Left cardiac atrium (tissue), 4 donors: Measurements from ENCODE around the gene KCNIP4. TPM values are rescaled to one million over a fixed set of nuclear protein-coding genes. Genes with fewer than 3 reads are reported as not detected.

Source experiments
- ATAC-seq, 2 donors: fragments of 200-7000 bp; cut with Tn5 transposase; one replicate each; pipeline ENCODE4 v1.9.1; 2020; ENCODE audit warnings: mild to moderate bottlenecking in 2 of 2, moderate library complexity in 2 of 2
- DNase-seq: peaks from one replicate; pipeline ENCODE4 v3.0.0-alpha.2; 2020
- intact Hi-C, 2 donors: fragments of 100-400 bp; cut with DNase I; formaldehyde crosslinking; loops; one replicate each; pipeline versions ENCODE4 v1.14.1 to v1.15.1; 2022 to 2023
- microRNA-seq, 2 donors: library from miRNA; unstranded; fragments of <30 nt; microRNA quantifications; one replicate each; pipeline ENCODE4 v1.2.0, GENCODE V29; 2020
- total RNA-seq, 2 donors: library from RNA; stranded (reverse); fragmentation: NEBNext Ultra II Directional; extraction: Animal tissue kit (Norgen Biotek cat#: 25700); gene quantifications; one replicate each; pipeline ENCODE4 v1.2.1, GENCODE V29; 2021
- donor health status: DM: no; HTN: yes; CAD: no.
- donor health status: DM: no; HTN: yes; CAD: no; lungs with severe emphysema.
- donor health status: DM: yes; HTN: yes; CAD: no.
- donor health status: Dilated cardiomyopathy.

Gene KCNIP4
- total RNA-seq, 2 donors from 2014 or later = not detected

DNA sequence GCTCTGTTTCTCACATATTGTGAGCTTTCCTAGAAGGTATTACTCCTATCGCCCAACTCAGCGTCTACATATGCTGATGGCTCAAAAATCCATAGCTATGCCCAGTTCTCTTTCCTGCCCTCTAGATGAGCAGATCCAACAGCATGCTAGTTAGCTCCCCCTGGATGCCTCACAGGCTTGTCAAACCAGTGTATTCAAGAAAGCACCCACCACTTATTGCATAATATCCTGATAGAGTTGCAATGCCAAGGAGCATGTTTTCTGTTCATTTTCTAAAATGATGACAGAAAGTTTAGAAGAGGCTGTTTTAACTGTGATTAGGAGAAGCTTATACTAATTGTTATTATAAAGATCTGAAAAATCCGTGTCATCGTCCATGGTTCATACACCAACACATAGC is 1250.2 kb downstream of the KCNIP4 start:
- intact Hi-C loops = no loop called here
- ATAC-seq (no peak), DNase-seq (no peak)

DNA sequence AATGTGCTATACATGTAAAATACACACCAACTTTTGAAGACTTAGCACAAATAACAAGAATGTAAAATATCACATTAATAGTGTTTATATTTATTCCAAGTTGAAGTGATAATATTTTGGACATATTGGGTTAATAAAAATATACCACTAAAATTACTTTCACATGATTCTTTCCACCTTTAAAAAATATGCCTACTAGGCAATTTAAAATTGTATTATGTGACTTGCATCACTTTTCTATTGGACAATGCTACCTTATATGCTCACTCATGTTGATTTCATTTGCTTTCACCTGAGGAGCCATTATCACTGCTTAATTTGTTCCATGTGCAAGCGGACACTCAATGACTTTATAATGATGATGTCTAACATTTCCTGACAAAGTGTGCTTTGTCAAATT is 1251.8 kb downstream of the KCNIP4 start:
- ATAC-seq (no peak), DNase-seq (no peak)
- intact Hi-C loops = no loop called here

DNA sequence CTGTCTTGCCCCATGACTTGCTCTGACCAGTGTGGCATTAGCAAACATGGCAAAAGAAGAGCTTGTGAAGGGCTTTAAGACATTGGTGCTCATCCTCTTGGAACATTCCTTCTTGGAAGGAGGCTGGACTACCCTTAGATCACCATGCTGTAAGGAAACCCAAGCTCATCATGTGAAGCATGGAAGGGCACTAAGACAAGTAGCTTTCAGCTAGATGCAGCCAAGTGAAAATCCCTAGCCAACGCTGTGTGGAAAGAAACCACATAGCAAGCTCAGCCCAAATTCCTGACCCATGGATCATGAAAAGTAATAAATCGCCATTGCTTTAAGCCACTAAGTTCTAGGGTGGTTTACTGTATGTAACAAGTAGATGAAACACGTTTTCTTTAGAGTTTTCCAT is 1260.7 kb downstream of the KCNIP4 start:
- intact Hi-C loops = loop anchor here in 1 of 2 donors (10.0 kb wide), 2 partner anchors 1463 to 2003 kb away; no protein-coding TSS in a partner anchor
- DNase-seq (no peak), ATAC-seq (no peak)

DNA sequence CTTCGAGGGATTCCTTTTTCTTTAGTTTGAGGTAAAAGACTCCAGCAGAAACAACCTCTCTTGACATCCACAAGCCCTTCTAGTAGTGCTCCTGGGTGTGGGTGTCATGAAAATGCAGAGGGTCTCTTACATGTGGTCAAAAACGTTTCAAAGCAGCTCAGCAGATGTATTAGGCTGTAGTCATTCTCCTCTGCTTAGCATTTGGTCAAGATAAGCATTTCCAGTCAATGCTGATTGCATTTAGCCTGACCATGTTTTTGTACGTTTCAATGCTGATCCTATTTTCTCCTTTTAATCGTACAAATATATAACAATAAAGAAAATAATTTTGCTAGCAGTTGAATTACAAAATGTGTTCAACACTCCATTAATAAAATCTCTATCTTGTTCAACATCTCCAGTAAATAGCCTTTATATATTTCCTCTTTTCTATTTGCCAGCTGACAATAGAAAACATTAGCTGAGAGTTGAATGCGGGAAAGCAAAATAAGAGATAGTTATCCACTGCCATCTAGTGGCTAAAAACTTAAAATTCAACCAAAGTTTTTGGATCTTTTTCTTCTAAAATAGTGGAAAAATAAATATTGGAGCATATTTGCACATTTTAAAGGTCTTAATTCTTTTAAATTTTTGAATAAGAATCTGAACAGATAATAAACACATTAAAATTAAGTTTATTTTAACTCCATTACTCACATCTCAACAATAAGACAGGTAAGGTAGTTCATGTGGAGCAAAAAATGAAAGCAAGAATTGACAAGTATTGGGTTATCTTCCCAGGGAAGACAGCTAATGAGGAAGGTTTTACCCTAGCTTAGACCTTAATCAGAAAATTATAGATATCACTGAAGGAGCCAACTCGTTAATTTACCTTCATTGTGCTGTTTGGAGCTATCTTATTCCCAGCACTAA is 1263.5 kb downstream of the KCNIP4 start:
- intact Hi-C loops = loop anchor here in 1 of 2 donors (2.0 to 10.0 kb wide), 3 partner anchors 264 to 2000 kb away; no protein-coding TSS in a partner anchor
- ATAC-seq (no peak), DNase-seq (no peak)

- ATAC-seq (no peak), DNase-seq (no peak)
- intact Hi-C loops = loop anchor here in 1 of 2 donors (2.0 to 10.0 kb wide), 3 partner anchors 263 to 1999 kb away; no protein-coding TSS in a partner anchor
These were observed 1264.8 kb downstream of the KCNIP4 start for GRCh38 chr4:20683766-20684165.

DNA sequence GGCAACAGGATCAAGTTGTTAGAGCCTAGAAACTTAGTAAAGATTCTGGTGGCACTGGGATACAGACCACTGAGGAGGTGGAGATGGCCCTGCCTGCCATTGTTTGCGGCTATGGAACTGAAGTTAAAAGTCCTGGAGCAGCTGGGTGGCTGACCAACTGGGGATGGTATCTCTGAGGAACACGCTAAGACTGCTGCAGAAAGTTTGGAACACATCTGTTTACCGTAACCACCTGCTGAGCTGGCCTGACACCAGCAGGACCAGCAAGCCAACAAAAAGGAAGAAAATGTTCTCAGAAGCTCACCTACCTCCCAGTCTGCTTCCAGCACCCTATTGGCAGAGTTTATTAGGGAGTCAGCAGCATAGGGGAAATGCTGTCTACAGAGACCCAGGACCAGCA is 1265.7 kb downstream of the KCNIP4 start:
- no peak for DNase-seq
- ATAC-seq = no peak
- intact Hi-C loops = loop anchor here in 1 of 2 donors (10.0 kb wide), 2 partner anchors 1458 to 1998 kb away; no protein-coding TSS in a partner anchor

DNA sequence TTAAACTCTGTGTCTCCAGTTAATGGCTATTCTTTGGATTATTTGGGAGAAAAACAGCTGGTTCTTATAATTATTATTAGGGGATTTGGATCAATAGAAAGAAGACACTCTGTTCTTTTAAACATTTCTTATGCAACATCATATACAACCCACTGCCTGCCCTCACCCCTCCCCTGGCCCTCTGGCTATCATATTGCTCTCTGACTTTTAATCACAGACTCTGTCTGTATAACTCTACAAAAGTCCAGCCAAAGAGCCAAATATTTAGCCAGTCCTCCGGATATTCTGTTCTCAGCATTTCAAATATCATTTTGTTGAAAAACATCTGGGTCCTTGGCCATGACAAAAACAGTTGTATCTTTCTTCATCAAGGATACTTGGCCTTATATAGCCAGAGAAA is 1267.3 kb downstream of the KCNIP4 start:
- intact Hi-C loops = loop anchor here in 1 of 2 donors (10.0 kb wide), 2 partner anchors 1456 to 1996 kb away; no protein-coding TSS in a partner anchor
- no peak for ATAC-seq

DNA sequence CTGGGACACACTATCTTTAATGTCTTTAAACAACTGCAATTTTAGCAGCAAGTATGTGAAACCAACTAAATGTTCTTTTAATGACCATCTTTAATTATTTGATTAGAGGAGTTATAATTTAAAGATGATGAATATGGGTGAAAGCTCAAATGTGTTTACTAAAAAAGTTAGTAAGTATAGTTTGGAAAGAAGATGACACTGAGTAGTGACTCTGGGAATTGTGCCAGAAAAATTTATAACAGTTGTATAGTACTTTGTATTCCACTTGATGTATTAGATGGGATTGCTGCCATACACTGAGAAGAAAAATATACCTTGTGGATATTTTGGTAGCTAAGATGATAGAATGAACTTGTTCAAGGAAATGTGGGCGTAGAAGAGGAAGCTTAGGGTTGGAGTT is 1267.8 kb downstream of the KCNIP4 start:
- intact Hi-C loops = loop anchor here in 1 of 2 donors (10.0 kb wide), 2 partner anchors 1456 to 1996 kb away; no protein-coding TSS in a partner anchor
- ATAC-seq (no peak), DNase-seq (no peak)

More for the DNA sequence above, 1267.3 kb downstream of the KCNIP4 start:
- DNase-seq = no peak

- intact Hi-C loops = loop anchor here in 1 of 2 donors (10.0 kb wide), 2 partner anchors 1455 to 1995 kb away; no protein-coding TSS in a partner anchor
- ATAC-seq = no peak
These were observed 1268.6 kb downstream of the KCNIP4 start for GRCh38 chr4:20679951-20680350.

More at GRCh38 chr4:20679951-20680350, 1268.6 kb downstream of the KCNIP4 start:
- no peak for DNase-seq

Small RNA genes within 50 kb of the gene (microRNA-seq; reads per million reads assigned to microRNA genes)
- 0 reads per million in 2 donors for gene MIR7978
